Neural cell (in vitro differentiated cells): ENCODE results near the gene RALGDS.

Source experiments
- EP300 ChIP-seq: fragments of 450-650 bp; conservative IDR thresholded peaks from 2 replicates; pipeline ENCODE4 v1.6.1; 2014; ENCODE audit warnings: antibody characterized with exemption, mild to moderate bottlenecking, moderate library complexity; ENCODE audit not compliant: poor library complexity, severe bottlenecking
- EZH2 ChIP-seq: fragments of 200-600, 300-800 bp; shearing (Covaris generic), sonication (generic); IDR thresholded peaks from 2 replicates; pipeline ENCODE4 v1.6.1; 2014; ENCODE audit warnings: antibody characterized with exemption, low read length, borderline replicate concordance, mild to moderate bottlenecking; ENCODE audit not compliant: insufficient read depth, poor library complexity, severe bottlenecking
- MXI1 ChIP-seq: fragments of 450-650 bp; conservative IDR thresholded peaks from 2 replicates; pipeline ENCODE4 v1.6.1; 2014; ENCODE audit warnings: antibody characterized with exemption, mild to moderate bottlenecking; ENCODE audit not compliant: poor library complexity, severe bottlenecking
- POLR2AphosphoS5 ChIP-seq: IDR thresholded peaks from 2 replicates; pipeline ENCODE4 v1.6.1; 2012
- RAD21 ChIP-seq: fragments of 450-650 bp; conservative IDR thresholded peaks from 2 replicates; pipeline ENCODE4 v1.6.1; 2014; ENCODE audit warnings: antibody characterized with exemption, mild to moderate bottlenecking, moderate library complexity
- SMC3 ChIP-seq: fragments of 450-650 bp; conservative IDR thresholded peaks from 2 replicates; pipeline ENCODE4 v1.6.1; 2014; ENCODE audit warnings: antibody characterized with exemption, mild to moderate bottlenecking, moderate library complexity; ENCODE audit not compliant: poor library complexity
- TAF1 ChIP-seq: IDR thresholded peaks from 2 replicates; pipeline ENCODE4 v1.6.1; 2012; ENCODE audit warnings: low read depth
- TF ChIP-seq, protein P1 (sequence below): fragments of 450-650 bp; IDR thresholded peaks from 2 replicates; pipeline ENCODE4 v1.5.1; 2014; ENCODE audit warnings: antibody characterized with exemption, mild to moderate bottlenecking, moderate library complexity; ENCODE audit not compliant: poor library complexity, severe bottlenecking
- TF ChIP-seq, protein P2 (sequence below): IDR thresholded peaks from 2 replicates; pipeline ENCODE4 v1.6.1; 2012; ENCODE audit warnings: borderline replicate concordance

DNA sequence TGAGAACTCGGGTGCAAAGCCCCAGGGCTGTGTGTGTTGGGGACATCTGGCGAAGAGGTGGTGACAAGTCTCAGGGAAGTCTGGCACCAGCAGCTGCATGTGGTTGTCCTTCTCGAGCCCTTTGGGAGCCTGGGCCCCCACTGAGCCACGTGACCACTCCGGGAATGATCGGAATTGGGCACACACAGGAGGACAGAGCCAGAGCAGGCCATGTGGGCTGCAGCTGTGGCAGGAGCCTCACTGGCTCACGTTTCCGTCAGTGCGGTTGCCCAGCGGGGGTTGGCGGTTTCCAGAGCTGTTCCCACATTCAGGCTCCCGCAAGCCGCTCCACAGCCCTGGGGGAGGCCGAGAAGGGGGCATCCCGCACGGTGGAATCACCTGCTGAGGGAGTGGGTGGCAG is 66.1 kb downstream of the RALGDS start:
- TF ChIP-seq, protein P1, sequence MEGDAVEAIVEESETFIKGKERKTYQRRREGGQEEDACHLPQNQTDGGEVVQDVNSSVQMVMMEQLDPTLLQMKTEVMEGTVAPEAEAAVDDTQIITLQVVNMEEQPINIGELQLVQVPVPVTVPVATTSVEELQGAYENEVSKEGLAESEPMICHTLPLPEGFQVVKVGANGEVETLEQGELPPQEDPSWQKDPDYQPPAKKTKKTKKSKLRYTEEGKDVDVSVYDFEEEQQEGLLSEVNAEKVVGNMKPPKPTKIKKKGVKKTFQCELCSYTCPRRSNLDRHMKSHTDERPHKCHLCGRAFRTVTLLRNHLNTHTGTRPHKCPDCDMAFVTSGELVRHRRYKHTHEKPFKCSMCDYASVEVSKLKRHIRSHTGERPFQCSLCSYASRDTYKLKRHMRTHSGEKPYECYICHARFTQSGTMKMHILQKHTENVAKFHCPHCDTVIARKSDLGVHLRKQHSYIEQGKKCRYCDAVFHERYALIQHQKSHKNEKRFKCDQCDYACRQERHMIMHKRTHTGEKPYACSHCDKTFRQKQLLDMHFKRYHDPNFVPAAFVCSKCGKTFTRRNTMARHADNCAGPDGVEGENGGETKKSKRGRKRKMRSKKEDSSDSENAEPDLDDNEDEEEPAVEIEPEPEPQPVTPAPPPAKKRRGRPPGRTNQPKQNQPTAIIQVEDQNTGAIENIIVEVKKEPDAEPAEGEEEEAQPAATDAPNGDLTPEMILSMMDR: no peak
- no peak for TF ChIP-seq MXI1
- no peak for TF ChIP-seq POLR2AphosphoS5
- no peak for TF ChIP-seq RAD21
- TF ChIP-seq TAF1: no peak
- TF ChIP-seq EZH2: no peak
- TF ChIP-seq EP300: no peak
- TF ChIP-seq, protein P2, sequence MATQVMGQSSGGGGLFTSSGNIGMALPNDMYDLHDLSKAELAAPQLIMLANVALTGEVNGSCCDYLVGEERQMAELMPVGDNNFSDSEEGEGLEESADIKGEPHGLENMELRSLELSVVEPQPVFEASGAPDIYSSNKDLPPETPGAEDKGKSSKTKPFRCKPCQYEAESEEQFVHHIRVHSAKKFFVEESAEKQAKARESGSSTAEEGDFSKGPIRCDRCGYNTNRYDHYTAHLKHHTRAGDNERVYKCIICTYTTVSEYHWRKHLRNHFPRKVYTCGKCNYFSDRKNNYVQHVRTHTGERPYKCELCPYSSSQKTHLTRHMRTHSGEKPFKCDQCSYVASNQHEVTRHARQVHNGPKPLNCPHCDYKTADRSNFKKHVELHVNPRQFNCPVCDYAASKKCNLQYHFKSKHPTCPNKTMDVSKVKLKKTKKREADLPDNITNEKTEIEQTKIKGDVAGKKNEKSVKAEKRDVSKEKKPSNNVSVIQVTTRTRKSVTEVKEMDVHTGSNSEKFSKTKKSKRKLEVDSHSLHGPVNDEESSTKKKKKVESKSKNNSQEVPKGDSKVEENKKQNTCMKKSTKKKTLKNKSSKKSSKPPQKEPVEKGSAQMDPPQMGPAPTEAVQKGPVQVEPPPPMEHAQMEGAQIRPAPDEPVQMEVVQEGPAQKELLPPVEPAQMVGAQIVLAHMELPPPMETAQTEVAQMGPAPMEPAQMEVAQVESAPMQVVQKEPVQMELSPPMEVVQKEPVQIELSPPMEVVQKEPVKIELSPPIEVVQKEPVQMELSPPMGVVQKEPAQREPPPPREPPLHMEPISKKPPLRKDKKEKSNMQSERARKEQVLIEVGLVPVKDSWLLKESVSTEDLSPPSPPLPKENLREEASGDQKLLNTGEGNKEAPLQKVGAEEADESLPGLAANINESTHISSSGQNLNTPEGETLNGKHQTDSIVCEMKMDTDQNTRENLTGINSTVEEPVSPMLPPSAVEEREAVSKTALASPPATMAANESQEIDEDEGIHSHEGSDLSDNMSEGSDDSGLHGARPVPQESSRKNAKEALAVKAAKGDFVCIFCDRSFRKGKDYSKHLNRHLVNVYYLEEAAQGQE: no peak
- no peak for TF ChIP-seq SMC3
